Activated T-helper 17 cell treated with anti-CD3 and anti-CD28 coated beads, Interleukin-2, amount 50 U/mL, for 72 hours (primary cell): ENCODE results near the gene PIMREG. TPM values are rescaled to one million over a fixed set of nuclear protein-coding genes. Genes with fewer than 3 reads are reported as not detected.
A peak's percentile ranks its signal among the peaks of the same experiment; 100 is the strongest.

Experiments
- ATAC-seq: fragments of 150-1000 bp; cut with Tn5 transposase; replicated peaks from 2 replicates; pipeline ENCODE4 v1.10.0; 2021; ENCODE audit warnings: mild to moderate bottlenecking, moderate library complexity
- H3K27ac Mint-ChIP-seq: one replicate; pipeline ENCODE4 v1.8.0; 2022; ENCODE audit warnings: mixed read lengths
- H3K27me3 Mint-ChIP-seq: one replicate; pipeline ENCODE4 v1.8.0; 2022; ENCODE audit warnings: mixed read lengths
- H3K36me3 Mint-ChIP-seq: one replicate; pipeline ENCODE4 v1.8.0; 2022; ENCODE audit warnings: low read depth, mild to moderate bottlenecking, mixed read lengths
- H3K4me1 Mint-ChIP-seq: one replicate; pipeline ENCODE4 v1.8.0; 2022; ENCODE audit warnings: mixed read lengths
- H3K4me3 Mint-ChIP-seq: one replicate; pipeline ENCODE4 v1.8.0; 2022; ENCODE audit warnings: mild to moderate bottlenecking, mixed read lengths
- H3K9me3 Mint-ChIP-seq: one replicate; pipeline ENCODE4 v1.8.0; 2022; ENCODE audit warnings: mixed read lengths
- total RNA-seq, 2 donors: library from RNA; stranded (reverse); gene quantifications; one replicate each; pipeline ENCODE4 v1.2.3, GENCODE V29; 2022

PIMREG gene
- total RNA-seq, 2 donors from 2014 or later = 5.9 to 7.4 TPM

DNA sequence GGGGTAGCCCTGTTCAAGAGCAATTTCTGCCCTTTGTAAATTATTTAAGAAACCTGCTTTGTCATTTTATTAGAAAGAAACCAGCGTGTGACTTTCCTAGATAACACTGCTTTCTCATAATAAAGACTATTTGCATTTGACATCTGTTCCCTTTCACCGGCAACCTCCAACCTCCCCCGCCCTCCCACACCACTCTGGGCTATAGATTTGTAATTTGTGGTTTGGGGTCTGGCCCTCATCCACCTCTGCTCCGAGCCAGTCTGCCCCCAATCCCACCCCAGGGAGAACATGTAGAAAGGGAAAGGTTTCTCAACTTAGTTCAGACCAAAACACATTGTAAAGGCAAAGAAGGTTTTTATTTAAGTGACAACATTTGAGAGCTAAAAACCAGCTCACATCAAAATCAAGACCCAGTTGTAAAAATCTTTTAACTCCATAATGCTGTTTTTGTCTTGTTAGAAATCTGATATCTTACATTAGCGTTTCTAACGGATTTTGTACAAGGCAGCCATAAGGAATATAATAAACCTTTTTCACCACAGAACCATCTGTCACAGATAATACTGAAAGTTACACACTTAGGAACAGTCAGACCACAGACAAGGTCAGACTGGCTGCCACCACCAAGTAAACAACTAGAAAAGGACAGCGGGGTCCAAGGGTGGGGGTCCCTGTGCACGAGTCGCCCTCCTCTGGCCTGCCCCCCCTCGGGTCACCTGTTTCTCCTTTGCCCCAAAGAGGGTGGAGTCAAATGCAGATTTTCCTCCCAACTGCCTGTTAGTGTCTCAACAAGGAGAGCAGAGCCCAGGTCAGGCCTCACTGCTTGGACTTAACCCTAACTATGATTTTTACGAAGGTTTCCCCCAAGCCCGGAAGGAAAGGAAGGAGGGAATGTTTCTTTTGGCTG lies 6.9 kb downstream of the PIMREG start:
- no peak for ATAC-seq
- H3K9me3 Mint-ChIP-seq = no peaks in the 10 kb centered on the region
- no peak overlapping the region for H3K27ac Mint-ChIP-seq
- H3K4me1 Mint-ChIP-seq = peaks cover 4% of the 10 kb centered on the region
- H3K4me3 Mint-ChIP-seq = no peak overlapping the region
- H3K27me3 Mint-ChIP-seq = no peaks in the 10 kb centered on the region
- no peaks in the 10 kb centered on the region for H3K36me3 Mint-ChIP-seq

DNA sequence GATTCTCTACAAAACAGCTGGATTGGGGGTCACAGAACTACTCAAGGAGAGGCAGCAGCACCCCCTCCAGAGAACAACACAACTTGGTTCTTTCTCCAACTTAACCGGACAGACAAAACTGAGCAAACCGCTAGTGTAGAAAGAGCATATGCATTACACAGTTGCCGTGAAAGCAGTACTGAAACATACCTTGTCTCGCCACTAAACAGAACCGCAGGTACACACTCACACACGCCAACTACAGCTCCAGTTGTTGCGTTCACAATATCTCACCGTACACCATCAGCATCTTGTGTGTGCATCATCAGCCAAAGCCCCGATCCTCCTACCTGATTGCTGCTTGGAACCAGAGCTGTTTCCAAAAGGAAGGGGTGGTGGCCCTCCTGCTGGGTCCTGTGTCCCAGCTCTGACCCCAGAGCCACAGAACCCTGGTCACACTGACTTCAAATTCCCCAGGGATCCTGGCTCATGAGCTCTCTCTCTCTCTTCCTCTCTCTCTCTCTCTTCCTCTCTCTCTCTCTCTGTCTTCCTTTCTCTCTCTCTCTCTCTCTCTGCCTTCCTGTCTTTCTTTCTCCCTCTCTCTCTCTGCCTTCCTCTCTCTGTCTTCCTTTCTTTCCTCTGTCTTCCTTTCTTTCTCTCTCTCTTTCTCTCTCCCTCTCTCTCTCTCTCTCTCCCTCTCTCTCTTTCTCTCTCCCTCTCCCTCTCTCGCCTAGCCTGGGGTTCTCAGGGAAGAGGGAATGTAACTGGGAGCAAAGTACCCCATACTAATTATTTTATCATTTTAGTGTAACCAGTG lies 8.4 kb downstream of the PIMREG start:
- no peaks in the 10 kb centered on the region for H3K9me3 Mint-ChIP-seq
- no peak overlapping the region for H3K4me3 Mint-ChIP-seq
- H3K36me3 Mint-ChIP-seq = no peaks in the 10 kb centered on the region
- H3K27ac Mint-ChIP-seq = no peak overlapping the region
- no peaks in the 10 kb centered on the region for H3K27me3 Mint-ChIP-seq
- peaks cover 14% of the 10 kb centered on the region for H3K4me1 Mint-ChIP-seq
- no peak for ATAC-seq

DNA sequence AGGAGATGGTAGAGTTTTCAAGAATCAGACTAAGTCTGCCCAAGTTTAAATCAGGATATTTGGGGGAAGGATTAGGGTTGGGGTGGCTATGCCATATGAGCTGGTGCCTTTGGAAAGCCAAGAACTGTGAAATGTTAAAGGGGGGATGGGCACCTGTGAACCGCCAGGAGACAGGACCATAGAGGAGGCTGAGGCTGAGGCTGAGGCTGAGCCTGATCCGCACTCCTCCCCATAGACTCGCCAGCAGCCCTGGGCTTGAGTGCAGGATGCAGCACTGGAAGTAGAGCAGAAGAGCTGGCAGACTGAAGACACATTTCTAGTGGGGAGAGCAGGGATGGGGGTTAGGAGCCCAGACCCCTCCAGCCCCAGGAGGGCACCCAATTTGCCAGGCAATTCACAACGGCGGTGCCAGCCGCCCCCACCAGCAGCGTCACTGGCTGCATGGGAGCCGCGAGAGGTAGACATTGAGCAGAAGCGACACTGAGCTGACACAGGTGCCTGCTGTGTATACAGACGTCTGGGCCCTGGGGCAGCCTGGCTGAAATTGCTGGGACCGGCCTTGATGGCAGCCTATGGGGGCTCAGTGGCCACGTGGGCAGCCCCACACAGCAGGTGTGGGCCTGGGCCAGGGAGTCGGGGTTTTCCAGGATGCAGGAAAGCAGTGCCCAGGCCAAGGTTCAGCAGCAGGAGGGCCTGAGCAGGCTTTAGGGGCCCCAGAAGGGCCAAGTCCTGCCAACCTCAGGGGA lies 9.2 kb downstream of the PIMREG start:
- no peak for ATAC-seq
- H3K36me3 Mint-ChIP-seq = no peaks in the 10 kb centered on the region
- no peaks in the 10 kb centered on the region for H3K27me3 Mint-ChIP-seq
- H3K4me3 Mint-ChIP-seq = peak overlapping the region; percentile 15
- H3K4me1 Mint-ChIP-seq = peaks cover 14% of the 10 kb centered on the region
- H3K9me3 Mint-ChIP-seq = no peaks in the 10 kb centered on the region
- H3K27ac Mint-ChIP-seq = no peak overlapping the region

DNA sequence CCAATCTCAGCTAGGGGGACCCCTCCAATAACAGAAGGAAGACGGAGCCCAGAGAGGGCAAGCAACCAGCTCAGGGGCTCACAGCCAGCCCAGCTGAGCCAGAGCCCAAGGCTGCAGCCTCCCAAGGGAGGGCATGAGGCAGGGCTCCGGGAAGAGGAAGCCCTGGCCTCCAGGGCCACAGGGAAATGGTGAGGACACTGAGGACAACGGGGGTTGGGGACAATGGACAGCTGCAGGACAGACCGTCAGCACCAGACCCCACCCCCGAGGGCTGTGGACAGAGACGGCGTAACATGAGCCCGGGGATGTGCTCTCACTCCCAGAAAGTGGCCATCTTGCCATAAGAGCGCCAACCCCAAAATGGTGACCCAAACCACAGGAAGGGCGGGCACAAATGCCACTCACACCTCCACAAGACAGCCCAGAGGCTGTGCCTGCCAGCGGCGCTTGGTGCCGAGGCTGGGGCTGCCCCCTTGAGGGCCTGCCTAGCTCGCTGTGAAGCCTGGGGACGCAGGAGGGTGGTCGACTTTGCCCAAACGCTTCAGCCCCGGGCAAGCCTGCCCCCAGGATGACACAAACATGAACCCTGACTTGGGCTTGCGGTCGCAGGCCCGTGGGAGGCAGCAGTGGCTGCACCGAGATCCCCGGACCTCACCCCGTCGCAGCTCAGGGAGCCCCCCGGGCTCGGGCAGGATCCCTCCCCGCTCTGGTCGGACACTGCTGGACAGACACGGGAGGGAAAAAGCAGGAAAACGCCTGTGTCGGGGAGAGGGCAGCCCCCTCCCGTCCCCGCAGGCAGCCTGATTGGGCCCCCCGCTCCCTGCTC lies 10.5 kb downstream of the PIMREG start:
- Mint-ChIP-seq H3K9me3 (no peaks in the 10 kb centered on the region), H3K4me1 (peaks cover 14% of the 10 kb centered on the region), H3K36me3 (no peaks in the 10 kb centered on the region), H3K4me3 (peak overlapping the region; percentile 37), H3K27ac (no peak overlapping the region), H3K27me3 (no peaks in the 10 kb centered on the region)
- ATAC-seq = no peak

DNA sequence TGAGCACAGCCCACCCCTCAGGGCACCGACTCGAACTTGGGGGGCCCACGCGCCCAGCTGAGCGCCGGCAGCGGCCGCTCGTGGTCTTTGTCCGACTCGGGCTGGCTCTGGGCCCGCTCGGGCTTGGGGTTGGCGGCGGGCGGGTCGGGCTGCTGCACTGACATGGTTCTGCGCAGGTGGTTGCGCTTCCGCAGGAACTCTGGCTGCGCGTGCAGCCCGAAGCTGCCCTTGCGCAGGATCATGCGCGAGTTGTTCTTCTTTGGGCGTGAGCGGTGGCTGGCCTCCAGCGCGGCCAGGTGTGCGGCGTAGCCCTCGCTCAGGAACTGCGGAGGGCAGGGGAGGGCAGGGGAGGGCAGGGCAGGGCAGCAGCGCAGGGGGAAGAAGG lies 11.1 kb downstream of the PIMREG start:
- H3K4me1 Mint-ChIP-seq = peaks cover 14% of the 10 kb centered on the region
- peak; percentile 72 for ATAC-seq
- no peak overlapping the region for H3K4me3 Mint-ChIP-seq
- no peaks in the 10 kb centered on the region for H3K36me3 Mint-ChIP-seq
- no peaks in the 10 kb centered on the region for H3K27me3 Mint-ChIP-seq
- H3K9me3 Mint-ChIP-seq = no peaks in the 10 kb centered on the region
- H3K27ac Mint-ChIP-seq = no peak overlapping the region

DNA sequence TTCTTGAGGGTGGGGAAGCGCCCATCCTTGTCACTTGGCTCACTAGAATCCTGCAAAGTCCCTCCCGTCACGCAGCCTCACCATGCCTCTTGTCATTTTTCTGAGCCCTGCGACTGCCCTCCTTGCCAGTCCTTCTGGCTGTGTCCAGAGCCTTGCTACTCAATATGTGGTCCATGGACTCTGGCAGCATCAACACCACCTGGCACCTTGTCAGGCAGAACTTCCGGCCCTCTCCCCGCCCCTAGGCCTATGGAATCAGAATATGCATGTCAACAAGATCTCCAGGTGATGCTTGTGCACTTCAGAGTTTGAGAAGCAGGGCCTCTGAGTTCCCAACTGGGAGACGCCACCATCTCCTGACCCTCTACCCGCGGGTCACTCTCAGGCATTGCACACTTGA lies 12.1 kb downstream of the PIMREG start:
- no peaks in the 10 kb centered on the region for H3K9me3 Mint-ChIP-seq
- no peaks in the 10 kb centered on the region for H3K36me3 Mint-ChIP-seq
- peak overlapping the region; percentile 22 for H3K4me3 Mint-ChIP-seq
- no peaks in the 10 kb centered on the region for H3K27me3 Mint-ChIP-seq
- no peak for ATAC-seq
- peaks cover 9% of the 10 kb centered on the region for H3K4me1 Mint-ChIP-seq
- H3K27ac Mint-ChIP-seq = peak overlapping the region; percentile 3

DNA sequence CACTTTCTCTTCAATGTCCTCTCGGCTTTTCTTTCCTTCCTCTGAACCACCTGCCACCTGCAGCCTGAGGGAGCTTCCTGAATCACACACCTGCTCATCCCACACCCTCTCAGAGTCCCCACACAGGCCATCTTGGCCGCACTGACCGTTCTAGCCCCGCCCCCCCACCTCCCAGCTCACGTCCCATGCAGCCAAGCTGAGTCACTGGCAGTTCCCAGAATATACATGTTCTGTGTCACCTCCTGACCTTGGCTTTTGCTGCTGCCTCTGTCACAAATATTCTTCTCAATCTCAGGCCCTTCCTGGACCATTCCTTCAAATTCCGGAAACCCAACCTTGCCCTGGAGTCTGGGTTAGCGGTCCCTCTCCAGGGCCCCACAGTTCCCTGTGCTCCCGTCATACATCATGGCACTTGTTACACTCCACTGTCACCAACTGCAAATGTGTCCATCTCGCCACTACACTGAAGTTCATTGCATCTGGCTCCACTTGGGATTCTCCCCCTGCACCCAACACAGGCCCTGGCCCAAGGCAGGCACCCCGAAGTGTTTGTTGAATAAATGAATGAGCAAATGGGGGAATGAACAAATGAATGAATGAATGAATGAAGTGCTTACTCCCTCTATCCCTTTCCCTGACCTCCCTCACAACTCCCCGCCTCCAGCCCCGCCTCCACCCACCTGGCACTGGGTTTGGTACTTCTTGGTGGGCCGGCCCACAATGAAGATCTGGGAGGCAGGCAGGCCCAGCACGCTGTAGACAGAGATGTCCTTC lies 12.8 kb downstream of the PIMREG start:
- ATAC-seq = peak; percentile 60
- H3K36me3 Mint-ChIP-seq = no peaks in the 10 kb centered on the region
- no peaks in the 10 kb centered on the region for H3K27me3 Mint-ChIP-seq
- peaks cover 15% of the 10 kb centered on the region for H3K4me1 Mint-ChIP-seq
- H3K9me3 Mint-ChIP-seq = no peaks in the 10 kb centered on the region
- peak overlapping the region; percentile 22 for H3K4me3 Mint-ChIP-seq
- peak overlapping the region; percentile 3 for H3K27ac Mint-ChIP-seq

DNA sequence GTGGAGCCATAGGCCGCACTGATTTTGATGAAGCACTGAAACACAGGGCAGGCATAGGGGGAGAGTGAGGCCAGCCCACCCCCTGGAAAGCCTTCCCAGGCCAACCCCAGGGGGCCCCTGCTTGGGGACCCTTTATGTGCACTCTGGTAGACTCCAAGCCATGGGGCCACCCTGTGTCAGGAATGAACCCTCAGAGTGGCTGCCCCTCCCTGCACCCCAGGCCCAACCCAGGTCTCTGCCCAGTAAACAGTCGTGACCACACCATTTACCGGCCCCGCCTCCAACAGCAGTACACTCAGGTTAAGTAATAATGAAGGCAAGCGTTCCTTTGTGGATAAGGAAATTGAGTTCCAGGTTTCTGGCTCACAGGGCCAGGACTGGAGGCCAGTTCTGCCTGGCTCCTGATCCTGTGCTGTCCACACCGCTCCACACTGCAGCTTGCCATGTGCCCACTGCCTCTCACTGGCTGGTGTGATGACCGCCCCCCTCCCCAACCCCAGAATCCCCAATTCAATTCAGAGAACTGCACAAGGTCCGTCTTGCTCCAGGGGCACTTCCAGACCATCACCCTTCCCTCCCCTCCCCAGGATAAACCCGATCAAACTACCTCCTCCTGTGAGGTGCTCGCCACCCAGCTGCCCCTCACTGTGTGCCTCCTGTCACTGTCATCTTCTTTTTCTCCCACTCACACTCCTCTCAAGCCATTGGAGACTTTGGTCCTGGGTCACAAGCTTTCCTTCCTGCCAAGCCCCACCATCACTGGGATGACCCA lies 13.6 kb downstream of the PIMREG start:
- H3K4me1 Mint-ChIP-seq = peaks cover 18% of the 10 kb centered on the region
- H3K36me3 Mint-ChIP-seq = no peaks in the 10 kb centered on the region
- no peak overlapping the region for H3K27ac Mint-ChIP-seq
- ATAC-seq = no peak
- H3K9me3 Mint-ChIP-seq = no peaks in the 10 kb centered on the region
- H3K4me3 Mint-ChIP-seq = no peak overlapping the region
- peaks cover 4% of the 10 kb centered on the region for H3K27me3 Mint-ChIP-seq

DNA sequence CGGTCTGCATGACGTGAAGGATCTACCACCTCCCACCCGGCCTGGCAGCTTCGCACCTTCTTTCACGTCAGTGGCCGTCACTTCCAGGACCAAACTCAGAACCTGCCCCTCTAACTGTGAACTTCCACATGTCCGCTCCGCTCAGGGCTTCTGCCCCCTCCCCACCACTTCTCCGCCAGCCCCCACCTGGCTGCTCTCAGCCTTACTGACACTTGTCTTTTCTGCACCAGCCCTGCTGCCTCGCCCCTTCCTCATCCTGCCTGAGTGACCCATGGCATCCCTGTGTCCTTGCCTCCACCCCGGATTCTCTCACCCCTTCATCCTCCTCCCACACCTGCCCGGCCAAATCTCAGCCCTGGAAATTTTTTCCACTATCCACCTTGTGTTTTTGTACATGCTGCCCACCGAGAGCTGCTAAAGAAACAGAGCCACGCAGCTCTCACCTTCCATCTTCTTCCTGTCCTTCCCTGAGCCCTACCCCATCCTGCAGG lies 14.2 kb downstream of the PIMREG start:
- ATAC-seq = no peak
- Mint-ChIP-seq H3K36me3 (no peaks in the 10 kb centered on the region), H3K27ac (no peak overlapping the region), H3K4me3 (no peak overlapping the region), H3K27me3 (peaks cover 4% of the 10 kb centered on the region), H3K4me1 (peaks cover 18% of the 10 kb centered on the region), H3K9me3 (no peaks in the 10 kb centered on the region)

DNA sequence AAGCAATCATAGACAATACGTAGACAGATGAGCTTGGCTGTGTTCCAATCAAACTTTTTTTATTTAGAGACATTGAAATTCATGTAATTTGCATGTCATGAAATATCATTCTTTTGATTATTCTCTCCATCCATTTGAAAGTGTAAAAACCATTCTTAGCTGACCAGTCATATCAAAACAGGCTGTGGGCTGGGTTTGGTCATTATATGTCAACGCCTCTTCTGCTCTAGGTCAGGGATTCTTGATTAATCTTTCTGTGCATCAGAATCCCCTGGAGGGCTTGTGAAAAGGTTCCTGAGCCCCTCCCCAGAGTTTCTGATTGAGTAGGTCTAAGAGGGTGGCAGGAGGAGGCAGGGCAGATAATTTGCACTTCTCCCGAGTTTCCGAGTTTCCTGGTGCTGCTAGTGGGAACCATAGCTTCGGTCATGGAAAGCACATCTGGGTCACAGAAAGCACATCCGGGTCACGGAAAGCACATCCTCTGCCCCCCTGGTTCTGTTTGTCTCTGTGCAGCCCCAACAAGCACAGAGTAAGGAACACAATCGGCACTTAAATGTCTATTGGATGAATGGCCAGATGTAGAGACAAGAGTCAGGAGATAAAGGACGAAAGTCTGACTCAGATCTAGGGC lies 16.4 kb downstream of the PIMREG start:
- Mint-ChIP-seq H3K9me3 (no peaks in the 10 kb centered on the region), H3K36me3 (no peaks in the 10 kb centered on the region), H3K27me3 (peaks cover 5% of the 10 kb centered on the region), H3K27ac (no peak overlapping the region), H3K4me3 (no peak overlapping the region), H3K4me1 (peaks cover 18% of the 10 kb centered on the region)
- no peak for ATAC-seq

DNA sequence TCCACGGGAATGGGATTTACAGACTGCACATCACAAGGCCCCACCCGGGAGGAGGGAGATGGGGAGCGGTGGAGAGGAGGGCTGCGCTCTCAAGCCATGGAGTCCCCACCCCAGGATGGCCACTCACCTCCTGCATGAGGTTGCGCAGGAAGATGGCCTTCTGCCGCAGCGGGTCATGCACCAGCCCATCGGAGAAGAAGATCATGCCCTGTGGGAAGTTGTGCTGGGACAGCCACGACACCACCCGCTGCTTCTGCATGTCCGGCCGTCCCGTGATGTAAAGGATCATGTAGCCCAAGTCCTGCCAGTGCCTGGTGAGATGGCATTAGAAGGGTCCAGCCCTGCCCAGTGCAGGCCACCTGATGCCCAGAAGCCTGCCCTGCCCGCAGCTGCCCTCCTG lies 17.0 kb downstream of the PIMREG start:
- H3K9me3 Mint-ChIP-seq = no peaks in the 10 kb centered on the region
- no peak overlapping the region for H3K4me3 Mint-ChIP-seq
- peaks cover 11% of the 10 kb centered on the region for H3K27me3 Mint-ChIP-seq
- H3K27ac Mint-ChIP-seq = peak overlapping the region; percentile 23
- H3K36me3 Mint-ChIP-seq = no peaks in the 10 kb centered on the region
- no peak for ATAC-seq
- H3K4me1 Mint-ChIP-seq = peaks cover 18% of the 10 kb centered on the region

DNA sequence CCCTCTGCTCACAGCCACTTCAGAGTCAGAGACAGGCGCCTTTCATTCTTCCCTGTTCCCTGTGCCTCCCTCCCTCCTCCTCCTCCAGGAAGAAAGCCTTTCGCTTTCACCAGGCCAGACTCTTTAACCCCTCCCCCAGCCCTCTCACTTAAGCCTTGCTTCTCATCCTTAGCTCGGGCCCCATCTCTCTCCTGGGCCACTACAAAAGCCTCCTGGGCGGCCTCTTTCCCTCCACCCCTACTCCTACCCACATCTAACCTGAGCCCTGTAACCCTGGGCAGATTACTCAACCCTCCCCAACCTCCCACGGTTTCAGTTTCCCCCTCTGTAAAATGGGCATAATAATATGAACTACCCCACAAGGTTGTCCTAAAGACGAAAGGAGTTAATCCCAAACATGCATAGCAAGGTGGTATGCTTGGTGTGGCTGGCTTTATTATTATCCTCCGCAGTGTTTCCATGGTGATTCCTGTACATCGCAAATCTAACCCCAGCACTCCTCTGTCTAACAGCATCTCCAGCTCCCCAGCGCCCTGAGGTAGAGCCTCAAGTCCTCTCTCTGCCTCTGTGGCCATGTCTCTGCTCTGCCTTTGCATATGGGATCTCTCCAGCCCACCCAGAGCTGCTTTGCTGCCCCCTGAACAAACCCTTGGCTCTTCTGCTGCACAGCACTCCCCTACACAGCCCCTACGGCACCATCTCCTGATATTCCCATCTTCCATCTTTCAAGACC lies 17.7 kb downstream of the PIMREG start:
- H3K4me1 Mint-ChIP-seq = peaks cover 11% of the 10 kb centered on the region
- peak overlapping the region; percentile 23 for H3K27ac Mint-ChIP-seq
- H3K4me3 Mint-ChIP-seq = no peak overlapping the region
- ATAC-seq = peak; percentile 90
- no peaks in the 10 kb centered on the region for H3K9me3 Mint-ChIP-seq
- peaks cover 14% of the 10 kb centered on the region for H3K27me3 Mint-ChIP-seq
- no peaks in the 10 kb centered on the region for H3K36me3 Mint-ChIP-seq
